Activated naive CD8-positive, alpha-beta T cell treated with anti-CD3 and anti-CD28 coated beads for 36 hours (primary cell): ENCODE results near the gene SERINC4. TPM values are rescaled to one million over a fixed set of nuclear protein-coding genes. Genes with fewer than 3 reads are reported as not detected.
"Not testable (repeated sequence)": the region's sequence is repeated elsewhere in the genome, so short reads cannot be mapped to it uniquely, and the experiment has no call there.

Experiments used
- DNase-seq: peaks from one replicate; pipeline ENCODE4 v3.0.0; 2021
- H3K27ac Mint-ChIP-seq: one replicate; pipeline ENCODE4 v1.8.0; 2022; ENCODE audit warnings: mild to moderate bottlenecking, moderate library complexity, mixed read lengths
- H3K27me3 Mint-ChIP-seq: one replicate; pipeline ENCODE4 v1.8.0; 2022; ENCODE audit warnings: mild to moderate bottlenecking, mixed read lengths
- H3K36me3 Mint-ChIP-seq: one replicate; pipeline ENCODE4 v1.8.0; 2021; ENCODE audit warnings: mild to moderate bottlenecking, mixed read lengths
- H3K4me1 Mint-ChIP-seq: one replicate; pipeline ENCODE4 v1.8.0; 2021; ENCODE audit warnings: mixed read lengths
- H3K4me3 Mint-ChIP-seq: one replicate; pipeline ENCODE4 v1.8.0; 2022; ENCODE audit warnings: mild to moderate bottlenecking, moderate library complexity, mixed read lengths
- H3K9me3 Mint-ChIP-seq: one replicate; pipeline ENCODE4 v1.8.0; 2022; ENCODE audit warnings: mixed read lengths
- total RNA-seq, 2 experiments: library from RNA; stranded (reverse); gene quantifications; one replicate each; pipeline ENCODE4 v1.2.3, GENCODE V29; 2021

SERINC4 gene
- total RNA-seq, 2 experiments from 2014 or later: 0.08 to 0.14 TPM

DNA sequence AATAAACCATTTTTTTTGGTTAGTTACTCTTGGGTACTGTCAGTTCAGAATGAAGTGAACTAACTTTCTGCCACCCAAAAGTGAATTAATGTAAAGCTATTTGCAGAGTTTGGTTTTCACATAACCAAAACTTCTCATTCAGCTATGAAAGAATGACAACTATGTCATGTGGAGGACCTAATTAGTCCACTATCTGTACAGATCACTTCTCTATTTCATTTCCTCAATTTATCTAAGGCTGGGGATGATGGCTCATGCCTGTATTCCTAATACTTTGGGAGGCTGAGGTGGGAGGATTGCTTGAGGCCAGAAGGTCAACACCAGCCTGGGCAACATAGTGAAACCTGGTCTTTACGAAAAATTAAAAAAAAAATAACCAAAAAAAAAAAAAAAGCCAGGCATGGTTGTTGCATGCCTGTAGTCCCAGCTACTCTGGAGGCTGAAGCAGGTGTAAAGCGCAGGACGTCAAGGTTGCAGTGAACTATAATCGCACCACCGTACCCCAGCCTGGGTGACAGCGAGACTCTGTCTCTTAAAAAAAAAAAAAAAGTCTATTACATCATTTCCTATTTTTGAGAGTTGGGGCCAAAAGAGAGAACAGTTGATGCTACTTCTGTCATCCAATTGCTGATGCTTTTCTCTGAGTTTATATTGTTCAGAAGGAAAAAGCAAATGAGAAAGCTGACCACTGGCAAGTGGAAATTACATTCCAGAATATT lies 9.1 kb upstream of the SERINC4 start:
- peaks cover 6% of the 10 kb centered on the region for H3K4me1 Mint-ChIP-seq
- no peaks in the 10 kb centered on the region for H3K9me3 Mint-ChIP-seq
- H3K36me3 Mint-ChIP-seq: peaks cover 36% of the 10 kb centered on the region
- DNase-seq: no peak
- H3K4me3 Mint-ChIP-seq: no peak overlapping the region
- H3K27me3 Mint-ChIP-seq: no peaks in the 10 kb centered on the region
- peak overlapping the region; percentile 61 for H3K27ac Mint-ChIP-seq

DNA sequence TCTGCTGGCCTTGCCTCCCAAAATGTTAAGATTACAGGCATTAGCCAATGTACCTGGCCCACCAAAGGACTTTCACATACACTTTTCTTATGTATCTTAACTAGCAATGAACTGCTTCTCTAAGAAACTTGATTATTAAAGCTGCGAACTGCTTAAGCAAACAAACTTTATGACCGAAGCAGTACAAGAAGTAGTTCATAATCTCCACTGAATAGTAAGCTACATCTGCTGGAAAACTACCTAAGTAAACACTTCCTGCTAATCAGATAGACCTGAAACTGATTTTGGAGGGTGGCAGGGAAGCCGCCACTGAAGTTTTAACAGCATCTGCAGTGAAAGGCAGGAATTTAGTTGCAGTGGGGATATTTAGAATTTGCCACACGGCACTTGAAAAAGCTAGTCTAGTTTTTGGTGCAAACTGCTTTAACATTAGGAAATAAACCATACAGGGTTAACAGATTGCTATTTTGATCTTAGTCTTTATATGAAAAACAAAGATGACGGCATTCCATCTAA lies 8.5 kb upstream of the SERINC4 start:
- no peak overlapping the region for H3K27ac Mint-ChIP-seq
- no peak for DNase-seq
- peaks cover 36% of the 10 kb centered on the region for H3K36me3 Mint-ChIP-seq
- no peaks in the 10 kb centered on the region for H3K27me3 Mint-ChIP-seq
- no peak overlapping the region for H3K4me3 Mint-ChIP-seq
- H3K9me3 Mint-ChIP-seq: no peaks in the 10 kb centered on the region
- H3K4me1 Mint-ChIP-seq: peaks cover 6% of the 10 kb centered on the region

GRCh38 chr15:43802676-43803075 lies 2.7 kb upstream of the SERINC4 start:
- Mint-ChIP-seq H3K36me3 (peaks cover 57% of the 10 kb centered on the region), H3K4me1 (peaks cover 29% of the 10 kb centered on the region)
- not testable (repeated sequence) for H3K27ac Mint-ChIP-seq, DNase-seq, H3K27me3 Mint-ChIP-seq, H3K4me3 Mint-ChIP-seq, H3K9me3 Mint-ChIP-seq

DNA sequence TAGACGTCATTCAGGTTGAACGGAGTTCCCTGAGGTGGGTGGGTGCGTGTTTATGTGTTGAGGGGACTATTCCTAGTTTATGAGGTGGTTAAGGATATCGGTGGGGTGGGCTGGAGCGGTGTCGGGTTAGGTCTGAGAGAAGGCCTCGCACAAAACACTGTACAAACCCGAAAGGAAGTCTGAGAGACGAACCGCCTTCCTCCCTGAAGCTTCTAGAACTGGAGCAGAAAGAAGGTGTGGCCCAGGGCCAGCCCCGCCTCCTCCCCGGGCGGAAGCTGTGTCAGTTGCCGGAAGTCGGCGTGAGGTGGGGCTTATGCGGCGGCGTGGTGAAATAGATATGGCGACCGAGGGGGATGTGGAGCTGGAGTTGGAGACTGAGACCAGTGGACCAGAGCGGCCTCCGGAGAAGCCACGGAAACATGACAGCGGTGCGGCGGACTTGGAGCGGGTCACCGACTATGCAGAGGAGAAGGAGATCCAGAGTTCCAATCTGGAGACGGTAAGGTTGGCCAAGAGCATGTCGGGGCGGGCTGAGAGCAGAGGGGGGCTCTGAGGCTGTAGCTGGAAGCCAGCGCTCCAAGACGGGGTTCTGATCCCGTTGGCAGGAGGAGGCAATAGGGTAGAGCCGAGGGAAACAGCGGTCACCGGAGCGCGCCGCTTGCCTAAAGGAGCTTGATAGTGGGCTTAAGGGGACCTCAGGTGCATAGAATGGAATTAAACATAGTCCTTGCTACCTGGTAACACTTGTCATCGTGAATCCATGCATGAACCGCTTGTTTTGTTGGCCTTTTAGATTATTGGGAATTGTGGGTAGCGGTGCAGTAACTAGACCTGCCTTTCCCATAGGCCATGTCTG lies 494 bp upstream of the SERINC4 start, which contains the start of gene HYPK:
TSS of gene HYPK (plus strand) at position 314 of the 856 bp plus-strand sequence. CDS start at position 338, 24 bp downstream.
- Mint-ChIP-seq H3K27ac (peak within 1 kb of the TSS; percentile 96), H3K4me1 (peaks cover 40% of the 10 kb centered on the region), H3K27me3 (no peaks in the 10 kb centered on the region), H3K4me3 (peak within 1 kb of the TSS; percentile 97), H3K36me3 (peaks cover 47% of the 10 kb centered on the region), H3K9me3 (peaks cover 3% of the 10 kb centered on the region)
- peak; percentile 88 for DNase-seq

DNA sequence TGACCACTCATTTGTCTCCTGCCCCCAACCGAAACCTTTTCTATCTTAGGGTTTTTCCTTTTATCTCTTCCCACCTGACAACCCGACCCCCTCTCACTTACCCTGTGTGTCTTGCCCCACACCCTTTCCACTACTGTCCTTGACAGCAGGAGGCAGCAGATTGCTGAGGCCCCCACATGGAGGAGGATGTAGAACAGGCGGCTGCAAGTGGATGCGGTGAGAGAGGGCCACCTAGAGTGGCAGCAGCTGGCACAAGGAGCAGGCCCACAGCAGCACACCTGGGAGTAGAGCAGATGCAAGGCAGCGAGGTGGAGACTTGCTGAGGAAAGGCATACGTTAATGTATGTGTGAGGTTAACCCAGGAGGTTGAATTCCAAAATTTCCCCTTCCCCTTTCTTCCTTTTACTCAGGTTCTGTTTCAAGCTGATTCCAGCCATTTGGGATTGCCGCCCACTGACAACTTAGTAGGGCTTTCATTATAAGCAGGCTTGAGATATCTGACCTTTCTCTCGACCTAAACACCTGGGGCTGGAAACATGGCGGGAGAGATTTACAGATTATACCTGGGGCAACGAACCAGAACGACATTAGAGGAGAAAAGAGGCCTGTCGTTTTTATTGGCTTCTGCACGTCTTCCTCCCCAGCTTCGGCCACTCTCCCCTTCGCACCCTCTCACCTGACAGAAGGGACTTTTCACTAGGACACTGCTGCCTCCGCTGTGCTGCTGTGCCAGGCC lies 643 bp downstream of the SERINC4 start:
- no peaks in the 10 kb centered on the region for H3K27me3 Mint-ChIP-seq
- H3K9me3 Mint-ChIP-seq: peaks cover 3% of the 10 kb centered on the region
- H3K36me3 Mint-ChIP-seq: peaks cover 53% of the 10 kb centered on the region
- DNase-seq: peak; percentile 20
- peaks cover 49% of the 10 kb centered on the region for H3K4me1 Mint-ChIP-seq
- peak overlapping the region; percentile 96 for H3K27ac Mint-ChIP-seq
- no peak overlapping the region for H3K4me3 Mint-ChIP-seq

DNA sequence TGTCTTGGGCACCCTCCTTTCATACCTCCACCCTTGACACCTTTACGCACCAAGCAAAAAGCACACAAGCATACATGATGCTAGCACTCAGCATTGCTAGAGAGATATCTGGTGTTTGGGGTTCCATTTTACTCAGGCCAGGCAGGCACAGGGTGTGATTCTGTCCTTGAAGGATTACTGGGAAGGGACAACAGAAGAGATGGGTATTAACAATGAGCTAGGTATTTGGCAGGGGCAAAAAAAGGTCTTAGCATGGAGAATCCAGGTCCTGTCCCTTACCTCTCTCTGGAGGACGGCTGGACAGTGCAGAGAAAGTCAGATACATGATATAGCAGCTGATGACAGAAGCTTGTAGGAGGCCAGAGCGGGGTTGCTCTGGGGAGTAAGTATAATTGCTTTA lies 3.5 kb downstream of the SERINC4 start:
- H3K4me3 Mint-ChIP-seq: no peak overlapping the region
- H3K4me1 Mint-ChIP-seq: peaks cover 61% of the 10 kb centered on the region
- H3K27me3 Mint-ChIP-seq: no peaks in the 10 kb centered on the region
- H3K36me3 Mint-ChIP-seq: peaks cover 68% of the 10 kb centered on the region
- H3K27ac Mint-ChIP-seq: peak overlapping the region; percentile 21
- DNase-seq: no peak
- peaks cover 3% of the 10 kb centered on the region for H3K9me3 Mint-ChIP-seq

- Mint-ChIP-seq H3K9me3 (peaks cover 3% of the 10 kb centered on the region), H3K36me3 (peaks cover 62% of the 10 kb centered on the region), H3K4me1 (peaks cover 58% of the 10 kb centered on the region), H3K27ac (peak overlapping the region; percentile 21), H3K27me3 (no peaks in the 10 kb centered on the region), H3K4me3 (no peak overlapping the region)
- DNase-seq: no peak
Measured at GRCh38 chr15:43795997-43796396, 4.0 kb downstream of the SERINC4 start.

GRCh38 chr15:43795197-43795596 lies 4.8 kb downstream of the SERINC4 start:
- peaks cover 57% of the 10 kb centered on the region for H3K4me1 Mint-ChIP-seq
- H3K4me3 Mint-ChIP-seq: no peak overlapping the region
- H3K36me3 Mint-ChIP-seq: peaks cover 54% of the 10 kb centered on the region
- no peak for DNase-seq
- H3K9me3 Mint-ChIP-seq: peaks cover 2% of the 10 kb centered on the region
- no peak overlapping the region for H3K27ac Mint-ChIP-seq
- H3K27me3 Mint-ChIP-seq: no peaks in the 10 kb centered on the region

DNA sequence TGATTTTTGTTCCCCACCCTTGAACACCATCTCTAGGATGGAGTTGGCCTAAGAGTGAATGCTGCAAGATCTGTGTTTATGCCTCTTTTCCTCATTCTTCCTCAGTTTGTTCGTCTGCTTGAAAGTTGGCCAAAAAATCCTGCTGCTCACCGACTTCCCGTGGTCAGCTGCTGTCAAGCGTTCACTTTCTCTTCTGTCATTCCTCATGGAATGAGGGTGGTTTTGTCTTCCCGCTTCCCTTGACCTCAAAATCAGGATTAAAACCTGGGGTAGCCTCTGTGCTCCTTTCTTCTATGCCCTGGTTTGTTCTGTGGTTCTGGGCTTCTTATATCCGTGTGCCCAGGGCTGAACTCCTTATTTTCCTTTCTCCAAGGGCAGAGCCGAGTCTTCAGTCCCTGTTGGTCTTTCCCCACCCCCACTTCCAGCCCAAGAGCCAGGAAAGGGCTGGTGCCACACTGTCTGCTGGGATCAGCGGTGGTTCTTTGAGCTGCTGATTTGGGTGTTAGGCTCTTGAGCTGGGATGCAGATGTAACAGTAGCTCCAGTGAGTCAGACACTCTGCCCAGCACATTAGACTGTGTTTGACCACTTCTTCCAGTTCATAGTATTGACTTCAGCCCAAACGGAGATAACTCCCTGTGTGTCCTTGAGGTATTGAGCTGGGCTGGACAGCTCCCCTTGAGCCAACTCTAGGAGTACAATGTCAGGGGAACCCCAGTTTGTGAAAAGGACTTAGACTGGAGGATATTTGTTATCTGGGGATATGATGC lies 5.6 kb downstream of the SERINC4 start:
- peak overlapping the region; percentile 99 for H3K27ac Mint-ChIP-seq
- H3K36me3 Mint-ChIP-seq: peaks cover 47% of the 10 kb centered on the region
- H3K4me3 Mint-ChIP-seq: peak overlapping the region; percentile 97
- H3K27me3 Mint-ChIP-seq: no peaks in the 10 kb centered on the region
- no peak for DNase-seq
- H3K4me1 Mint-ChIP-seq: peaks cover 53% of the 10 kb centered on the region
- H3K9me3 Mint-ChIP-seq: no peaks in the 10 kb centered on the region

- peaks cover 40% of the 10 kb centered on the region for H3K36me3 Mint-ChIP-seq
- no peak for DNase-seq
- H3K27ac Mint-ChIP-seq: peak overlapping the region; percentile 99
- no peaks in the 10 kb centered on the region for H3K27me3 Mint-ChIP-seq
- peaks cover 48% of the 10 kb centered on the region for H3K4me1 Mint-ChIP-seq
- peak overlapping the region; percentile 97 for H3K4me3 Mint-ChIP-seq
- no peaks in the 10 kb centered on the region for H3K9me3 Mint-ChIP-seq
Measured at GRCh38 chr15:43793647-43794046, 6.4 kb downstream of the SERINC4 start.

DNA sequence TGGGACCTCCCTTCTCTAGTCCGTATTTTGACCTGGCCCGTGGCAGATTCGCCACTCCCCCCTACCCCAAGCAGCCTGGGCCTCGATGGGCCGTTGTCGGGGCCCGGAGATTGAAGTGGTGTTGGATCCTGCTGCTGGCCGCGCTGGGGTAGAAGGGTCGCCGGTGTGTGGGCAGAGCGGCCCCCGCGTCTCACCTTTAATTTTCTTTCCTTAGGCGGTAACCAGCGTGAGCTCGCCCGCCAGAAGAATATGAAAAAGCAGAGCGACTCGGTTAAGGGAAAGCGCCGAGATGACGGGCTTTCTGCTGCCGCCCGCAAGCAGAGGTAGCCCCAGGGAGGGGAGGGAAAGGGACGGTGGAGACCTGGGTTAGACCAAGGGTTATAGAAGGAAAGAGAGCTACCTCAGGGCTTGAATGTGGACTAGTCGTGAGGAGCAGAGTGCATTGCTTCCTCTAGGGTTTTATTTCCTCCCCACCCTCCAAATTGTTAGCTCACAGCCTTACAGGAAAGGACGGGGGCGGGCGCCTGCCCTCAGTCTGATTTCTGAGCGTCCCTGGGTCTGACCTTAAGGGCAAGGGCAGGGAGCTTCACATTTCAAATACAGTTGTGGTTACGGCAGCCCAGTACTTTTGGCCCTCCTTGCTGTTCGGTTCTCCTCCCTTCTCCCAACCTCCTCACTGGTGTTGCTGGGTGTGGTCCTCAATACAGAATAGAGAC lies 7.1 kb downstream of the SERINC4 start:
- peak overlapping the region; percentile 99 for H3K27ac Mint-ChIP-seq
- no peaks in the 10 kb centered on the region for H3K9me3 Mint-ChIP-seq
- H3K4me3 Mint-ChIP-seq: peak overlapping the region; percentile 97
- DNase-seq: peak; percentile 45
- peaks cover 36% of the 10 kb centered on the region for H3K36me3 Mint-ChIP-seq
- H3K27me3 Mint-ChIP-seq: no peaks in the 10 kb centered on the region
- peaks cover 42% of the 10 kb centered on the region for H3K4me1 Mint-ChIP-seq

GRCh38 chr15:43791993-43792760 lies 7.8 kb downstream of the SERINC4 start, which contains the start of gene SERF2:
Gene SERF2 (plus strand): TSS chr15:43792320. CDS start chr15:43792377, 57 bp downstream.
- Mint-ChIP-seq H3K27ac (peak within 1 kb of the TSS; percentile 99), H3K4me1 (peaks cover 37% of the 10 kb centered on the region), H3K9me3 (no peaks in the 10 kb centered on the region)

DNA sequence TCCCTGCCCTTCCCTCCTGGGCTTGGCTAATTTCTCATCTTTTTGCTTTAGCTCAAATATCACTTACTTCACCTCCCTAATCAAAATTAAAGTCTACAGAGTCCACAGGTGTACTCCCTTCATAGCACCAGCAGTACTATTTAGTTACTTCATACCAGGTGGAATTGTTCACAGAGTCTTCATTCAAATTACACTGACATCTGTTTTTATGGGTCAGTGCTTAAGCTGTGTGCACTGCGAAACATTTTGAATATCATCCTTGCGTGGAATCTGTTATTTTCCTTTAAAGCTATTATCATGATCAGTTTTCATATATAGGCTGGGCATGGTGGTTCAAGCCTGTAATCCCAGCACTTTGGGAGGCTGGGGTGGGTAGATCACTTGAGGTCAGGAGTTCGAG lies 10.6 kb downstream of the SERINC4 start:
- peaks cover 20% of the 10 kb centered on the region for H3K4me1 Mint-ChIP-seq
- no peak for DNase-seq
- H3K27me3 Mint-ChIP-seq: no peaks in the 10 kb centered on the region
- H3K9me3 Mint-ChIP-seq: no peaks in the 10 kb centered on the region
- H3K27ac Mint-ChIP-seq: no peak overlapping the region
- no peak overlapping the region for H3K4me3 Mint-ChIP-seq
- peaks cover 19% of the 10 kb centered on the region for H3K36me3 Mint-ChIP-seq

More at GRCh38 chr15:43791993-43792760, 7.8 kb downstream of the SERINC4 start, which contains the start of gene SERF2:
- Mint-ChIP-seq H3K27me3 (no peaks in the 10 kb centered on the region), H3K4me3 (peak within 1 kb of the TSS; percentile 97), H3K36me3 (peaks cover 36% of the 10 kb centered on the region)
- DNase-seq: peak; percentile 99
